K562 (cell line): ENCODE results near the gene CCL24. TPM values are rescaled to one million over a fixed set of nuclear protein-coding genes. Genes with fewer than 3 reads are reported as not detected.

Experiments used
- ATAC-seq: fragments of 200-7000 bp; cut with Tn5 transposase; 3 replicates; pipeline ENCODE4 v1.9.1; 2020; ENCODE audit warnings: moderate library complexity
- BruUV-seq: library from RNA; stranded (reverse); fragments of 400-500 nt; replicated peaks from 2 replicates; lab custom pipeline; 2021; lab: Mats Ljungman, UMichigan
- CTCF ChIA-PET: fragments of 300-600 bp; formaldehyde crosslinking; extraction: SDS; loops from one replicate; lab custom pipeline; 2021; ENCODE audit warnings: low intra/inter-chr PET ratio; lab: Yijun Ruan, JAX
- POLR2A ChIA-PET: fragments of 300-600, 350-650 bp; sonication (Branson Sonifier 250); formaldehyde crosslinking; extraction: SDS; loops from one replicate; lab custom pipeline; 2021; ENCODE audit warnings: antibody characterized with exemption, inconsistent platforms; lab: Yijun Ruan, JAX
- DNase-seq, 4 experiments: peaks; one replicate each; pipeline versions ENCODE4 v3.0.0 to v3.0.0-alpha.2; 2011 to 2018; ENCODE audit warnings: low spot score in 3 of 4, mixed read lengths in 3 of 4; ENCODE audit errors: extremely low read depth in 1 of 4
- FAIRE-seq: peaks from 2 replicates; lab custom pipeline; 2011; peaks lifted over from hg19 to GRCh38; lab: Jason Lieb, UNC
- H2AFZ ChIP-seq: 2 replicates; pipeline ENCODE4 v1.6.0; 2011; ENCODE audit warnings: low read depth, low read length, control low read depth, inconsistent platforms
- H3K27ac ChIP-seq: fragments of 200-600 bp; 3 replicates; pipeline ENCODE4 v1.8.0; 2011; ENCODE audit warnings: low read depth, mild to moderate bottlenecking, control low read depth, inconsistent platforms, low read length, moderate library complexity, mixed read lengths; ENCODE audit errors: extremely low read depth
- H3K27me3 ChIP-seq, 2 experiments: fragments of 300-600 bp in 1 of 2; 2 replicates in 1 of 2; 3 replicates in 1 of 2; pipeline versions ENCODE4 v1.6.0 to v1.8.0; 2011; ENCODE audit warnings: inconsistent platforms in 2 of 2, low read length in 2 of 2, mild to moderate bottlenecking in 1 of 2, mixed read lengths in 1 of 2, moderate library complexity in 1 of 2; ENCODE audit not compliant: control insufficient read depth in 2 of 2, insufficient read depth in 2 of 2
- H3K36me3 ChIP-seq: fragments of 300-600 bp; 3 replicates; pipeline ENCODE4 v1.8.0; 2011; ENCODE audit warnings: mild to moderate bottlenecking, low read length, inconsistent platforms; ENCODE audit not compliant: control insufficient read depth, insufficient read depth
- H3K4me1 ChIP-seq, 2 experiments: fragments of 200-600 bp in 1 of 2; replicated peaks in 1 of 2; 2 replicates in 1 of 2; 3 replicates in 1 of 2; pipeline versions ENCODE4 v1.5.1 to v1.8.0; 2011; ENCODE audit warnings: inconsistent platforms in 2 of 2, low read length in 2 of 2, mild to moderate bottlenecking in 1 of 2, mixed read lengths in 1 of 2, moderate library complexity in 1 of 2; ENCODE audit not compliant: control insufficient read depth in 2 of 2, insufficient read depth in 2 of 2
- H3K4me2 ChIP-seq: 2 replicates; pipeline ENCODE4 v1.6.1; 2011; ENCODE audit warnings: low read length, control low read depth, inconsistent platforms, mixed read lengths; ENCODE audit not compliant: insufficient read depth
- H3K4me3 ChIP-seq: fragments of 200-600 bp; sonication (generic), shearing (Covaris generic); 2 replicates; pipeline ENCODE4 v1.5.1; 2016; ENCODE audit warnings: control low read depth, inconsistent platforms
- H3K79me2 ChIP-seq: fragments of 200-600 bp; 3 replicates; pipeline ENCODE4 v1.8.0; 2011; ENCODE audit warnings: low read length, inconsistent platforms; ENCODE audit not compliant: control insufficient read depth, insufficient read depth
- H3K9ac ChIP-seq, 2 experiments: 2 replicates each; pipeline versions ENCODE4 v1.6.0 to v1.6.1; 2011; ENCODE audit warnings: low read depth in 2 of 2, low read length in 2 of 2, control low read depth in 1 of 2, inconsistent platforms in 1 of 2, mild to moderate bottlenecking in 1 of 2, mixed read lengths in 1 of 2; ENCODE audit not compliant: insufficient read depth in 1 of 2
- H3K9me1 ChIP-seq: one replicate; pipeline ENCODE4 v1.6.0; 2011; ENCODE audit warnings: inconsistent platforms, mild to moderate bottlenecking, low read length, moderate library complexity; ENCODE audit not compliant: control insufficient read depth, insufficient read depth
- H3K9me3 ChIP-seq: replicated peaks from 2 replicates; pipeline ENCODE4 v1.5.1; 2011; ENCODE audit warnings: low read depth, low read length, inconsistent platforms; ENCODE audit not compliant: control insufficient read depth, insufficient read depth
- H4K20me1 ChIP-seq: replicated peaks from 2 replicates; pipeline ENCODE4 v1.6.1; 2011; ENCODE audit warnings: low read length, inconsistent platforms, mixed read lengths; ENCODE audit not compliant: control insufficient read depth, insufficient read depth
- ATF7 ChIP-seq: fragments of 450-650 bp; IDR thresholded peaks from 2 replicates; pipeline ENCODE4 v1.7.1; 2014; ENCODE audit warnings: mild to moderate bottlenecking, moderate library complexity
- CBX1 ChIP-seq: sonication (generic); IDR thresholded peaks from 2 replicates; pipeline ENCODE4 v1.6.1; 2016; ENCODE audit warnings: antibody characterized with exemption, low read depth, mild to moderate bottlenecking
- FOXK2 ChIP-seq, 2 experiments: fragments of 450-650 bp; IDR thresholded peaks in 1 of 2; conservative IDR thresholded peaks in 1 of 2; 2 replicates each; pipeline ENCODE4 v1.6.1; 2016; ENCODE audit warnings: low read depth in 2 of 2, mild to moderate bottlenecking in 1 of 2
- GATA2 ChIP-seq: sonication (generic); formaldehyde crosslinking; IDR thresholded peaks from 2 replicates; pipeline ENCODE4 v1.4.0; 2020; ENCODE audit warnings: mild to moderate bottlenecking, missing genetic modification reagents
- ILF3 ChIP-seq: fragments of 450-650 bp; IDR thresholded peaks from 2 replicates; pipeline ENCODE4 v1.6.1; 2018; ENCODE audit warnings: antibody characterized with exemption, mild to moderate bottlenecking, moderate library complexity, borderline replicate concordance
- MEIS2 ChIP-seq: fragments of 450-650 bp; IDR thresholded peaks from 2 replicates; pipeline ENCODE4 v1.6.1; 2014; ENCODE audit warnings: mild to moderate bottlenecking; ENCODE audit not compliant: partially characterized antibody
- MYNN ChIP-seq, 2 experiments: sonication (generic); formaldehyde crosslinking in 1 of 2; IDR thresholded peaks; 2 replicates each; pipeline versions ENCODE4 v1.5.0 to v1.6.1; 2016 to 2020; ENCODE audit warnings: antibody characterized with exemption in 1 of 2, missing genetic modification reagents in 1 of 2
- PCBP2 ChIP-seq: fragments of 200-400 bp; formaldehyde crosslinking; IDR thresholded peaks from 2 replicates; pipeline ENCODE4 v1.6.1; 2018; ENCODE audit warnings: low read length, low read depth, mild to moderate bottlenecking, moderate library complexity; ENCODE audit not compliant: poor library complexity, severe bottlenecking
- POLR2A ChIP-seq: fragments of 450-650 bp; conservative IDR thresholded peaks from 2 replicates; pipeline ENCODE4 v1.6.1; 2016
- RB1 ChIP-seq: fragments of 450-650 bp; IDR thresholded peaks from 2 replicates; pipeline ENCODE4 v1.6.1; 2017; ENCODE audit warnings: low read depth, mild to moderate bottlenecking
- WHSC1 ChIP-seq: IDR thresholded peaks from one replicate; pipeline ENCODE4 v1.6.1; 2012; ENCODE audit warnings: low read length, control low read depth, inconsistent platforms
- ZEB2 ChIP-seq: fragments of 450-650 bp; IDR thresholded peaks from 2 replicates; pipeline ENCODE4 v1.6.1; 2016
- ZNF174 ChIP-seq: fragments of 250-450 bp; sonication (Bioruptor Pico); IDR thresholded peaks from 2 replicates; pipeline ENCODE4 v1.4.0; 2020; ENCODE audit warnings: mild to moderate bottlenecking
- ZNF766 ChIP-seq: fragments of 200-800 bp; sonication (Bioruptor generic); conservative IDR thresholded peaks from 2 replicates; pipeline ENCODE4 v1.6.1; 2016; ENCODE audit warnings: missing genetic modification characterization, missing compliant biosample characterization
- WGBS: fragments of 100-300 bp; shearing (Covaris generic); methylation state at CpG from one replicate; pipeline ENCODE4 v1.1.6; 2016; ENCODE audit warnings: low coverage, mixed read lengths; ENCODE audit not compliant: insufficient coverage; ENCODE audit errors: missing lambda C conversion rate; 5-methylcytosine and 5-hydroxymethylcytosine counted together
- in situ Hi-C: fragments of 300-500 bp; cut with MboI; formaldehyde crosslinking; loops from 4 replicates; pipeline ENCODE4 v1.15.0; 2018; ENCODE audit warnings: inconsistent platforms, mixed read lengths
- intact Hi-C: fragments of 100-400 bp; cut with micrococcal nuclease; formaldehyde crosslinking; loops from 2 replicates; pipeline ENCODE4 v1.14.2; 2022
- polyA plus RNA-seq, 8 experiments: library from polyadenylated mRNA; depleted of rRNA in 4 of 8; stranded (reverse) in 5 of 8; unstranded in 3 of 8; fragments of >200 nt; fragmentation: Nextera tagmentation in 2 of 8; fragmentation: Illumina TruSeq in 1 of 8; extraction: Ambion mirVana in 2 of 8; extraction: Trizol in 1 of 8; gene quantifications; 2 replicates each; pipeline versions ENCODE4 v1.2.1 to v1.2.3, GENCODE V29; 2011 to 2014; ENCODE audit warnings: inconsistent platforms in 1 of 8, missing spikeins in 1 of 8
- total RNA-seq, 7 experiments: library from RNA; depleted of rRNA in 6 of 7; stranded (reverse); fragments of >200 nt in 6 of 7; fragmentation: Illumina TruSeq in 2 of 7; extraction: Trizol in 2 of 7; gene quantifications; 2 replicates each; pipeline versions ENCODE4 v1.2.1 to v1.2.3, GENCODE V29; 2011 to 2021; ENCODE audit warnings: low replicate concordance in 1 of 7
- TF ChIP-seq, protein P1 (sequence below), 3 experiments: IDR thresholded peaks in 2 of 3; conservative IDR thresholded peaks in 1 of 3; 2 replicates each; pipeline ENCODE4 v1.5.1; 2011 to 2012; ENCODE audit warnings: low read length in 3 of 3, mild to moderate bottlenecking in 3 of 3, control low read depth in 2 of 3, improper control_type of control experiment in 1 of 3, inconsistent platforms in 1 of 3, low read depth in 1 of 3, mixed read lengths in 1 of 3, moderate library complexity in 1 of 3; ENCODE audit not compliant: insufficient read depth in 2 of 3
- TF ChIP-seq, protein P2 (sequence below): fragments of 250-450 bp; sonication (Bioruptor Pico); IDR thresholded peaks from 2 replicates; pipeline ENCODE4 v1.8.0; 2022; ENCODE audit warnings: inconsistent platforms, mild to moderate bottlenecking, moderate library complexity, borderline replicate concordance
- TF ChIP-seq, protein P3 (sequence below): fragments of 450-650 bp; formaldehyde crosslinking; IDR thresholded peaks from 2 replicates; pipeline ENCODE4 v1.4.0; 2020; ENCODE audit warnings: mild to moderate bottlenecking, moderate library complexity

CCL24 gene
- total and polyA plus RNA-seq, 9 of the 15 experiments (the other 6 are each of a cell fraction or from before 2014, with no cell fraction given): 0.45 to 3.6 (median 0.95) TPM; not detected in 1

DNA sequence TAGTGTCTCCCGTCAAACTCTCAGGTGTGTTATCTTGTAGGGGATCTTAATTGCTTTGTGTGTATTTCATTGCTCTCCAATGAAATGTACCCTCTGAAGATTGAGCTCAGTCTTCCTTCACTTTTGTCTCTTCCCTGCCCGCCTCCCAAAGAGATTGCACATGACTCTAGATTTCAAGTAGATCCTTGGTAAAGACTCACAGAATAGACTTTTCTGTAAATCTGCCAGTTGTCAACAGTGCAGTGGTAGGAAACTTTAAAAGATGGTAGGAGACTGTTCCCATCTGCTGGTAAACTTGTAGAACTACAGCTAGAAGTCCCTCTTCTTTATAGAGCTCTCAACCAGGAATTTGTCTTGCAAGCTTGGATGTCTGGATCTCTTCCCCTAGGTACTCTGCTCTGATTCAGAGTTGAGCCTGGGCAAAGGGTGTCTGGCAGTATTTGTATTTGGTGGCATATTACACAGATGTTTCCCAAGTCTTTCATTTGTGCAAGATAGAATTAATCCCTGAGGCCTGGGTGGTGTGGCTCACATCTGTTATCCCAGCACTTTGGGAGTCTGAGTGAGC, 51.2 kb downstream of the CCL24 start:
- ATAC-seq (peak; percentile 94), DNase-seq (peak; percentile 65 to 82 (median 68)), FAIRE-seq (peak; percentile 94)
- Histone ChIP-seq H3K4me1 (peaks cover 0 to 6% of the 10 kb centered on the region in 2 experiments; a peak in 3 of 5 replicates), H3K9ac (no peak overlapping the region), H3K4me3 (no peak overlapping the region), H4K20me1 (no peaks in the 10 kb centered on the region), H3K9me3 (no peaks in the 10 kb centered on the region), H2AFZ (peak overlapping the region; percentile 14; the same call in 1 of the 2 replicates), H3K27ac (no peak overlapping the region), H3K27me3 (no peaks in the 10 kb centered on the region), H3K36me3 (no peaks in the 10 kb centered on the region), H3K9me1 (no peaks in the 10 kb centered on the region), H3K79me2 (no peaks in the 10 kb centered on the region), H3K4me2 (no peak overlapping the region)
- WGBS: 5% methylated on average over 2 of the region's 2 CpGs
- POLR2A ChIA-PET: interaction anchor here (0.6 to 1.6 kb wide), 6 partner anchors 9 to 297 kb away, joined by 3 to 5 read pairs (median 3); no protein-coding TSS in a partner anchor
- no TSS peak for BruUV-seq
- in situ Hi-C loops (loop anchor here (25.0 kb wide), 1 partner anchor 875 kb away; the partner anchor contains the start of gene POMZP3), intact Hi-C loops (loop anchor here (2.0 to 10.0 kb wide), 4 partner anchors 120 to 688 kb away; partner anchors contain the start of gene RCC1L)
- CTCF ChIA-PET: interaction anchor here (1.2 kb wide), 1 partner anchor 119 kb away, joined by 4 read pairs; no protein-coding TSS in a partner anchor
- TF ChIP-seq, protein P1, sequence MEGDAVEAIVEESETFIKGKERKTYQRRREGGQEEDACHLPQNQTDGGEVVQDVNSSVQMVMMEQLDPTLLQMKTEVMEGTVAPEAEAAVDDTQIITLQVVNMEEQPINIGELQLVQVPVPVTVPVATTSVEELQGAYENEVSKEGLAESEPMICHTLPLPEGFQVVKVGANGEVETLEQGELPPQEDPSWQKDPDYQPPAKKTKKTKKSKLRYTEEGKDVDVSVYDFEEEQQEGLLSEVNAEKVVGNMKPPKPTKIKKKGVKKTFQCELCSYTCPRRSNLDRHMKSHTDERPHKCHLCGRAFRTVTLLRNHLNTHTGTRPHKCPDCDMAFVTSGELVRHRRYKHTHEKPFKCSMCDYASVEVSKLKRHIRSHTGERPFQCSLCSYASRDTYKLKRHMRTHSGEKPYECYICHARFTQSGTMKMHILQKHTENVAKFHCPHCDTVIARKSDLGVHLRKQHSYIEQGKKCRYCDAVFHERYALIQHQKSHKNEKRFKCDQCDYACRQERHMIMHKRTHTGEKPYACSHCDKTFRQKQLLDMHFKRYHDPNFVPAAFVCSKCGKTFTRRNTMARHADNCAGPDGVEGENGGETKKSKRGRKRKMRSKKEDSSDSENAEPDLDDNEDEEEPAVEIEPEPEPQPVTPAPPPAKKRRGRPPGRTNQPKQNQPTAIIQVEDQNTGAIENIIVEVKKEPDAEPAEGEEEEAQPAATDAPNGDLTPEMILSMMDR (IDR thresholded peaks at IDR 0.05 in 2 of 3, conservative IDR thresholded peaks at IDR 0.05 in 1 of 3; ENCODE audit: insufficient read depth in 2 of 3, low read depth in 1 of 3, low read length in 3 of 3): peak; percentile 72 to 90 (median 86)
- 0 out of 2 replicates have a peak, but pooled peaks have one; percentile 26 for TF ChIP-seq ZNF174 (CRISPR knock-in tag)
- TF ChIP-seq WHSC1: no peak
- 0 out of 2 replicates have a peak, but pooled peaks have one; percentile 26 for TF ChIP-seq ATF7
- TF ChIP-seq ILF3: no peak
- peak; percentile 24; the same call in 1 of the 2 replicates for TF ChIP-seq ZNF766 (CRISPR knock-in tag)
- TF ChIP-seq ZEB2: 0 out of 2 replicates have a peak, but pooled peaks have one; percentile 55
- TF ChIP-seq, protein P2, sequence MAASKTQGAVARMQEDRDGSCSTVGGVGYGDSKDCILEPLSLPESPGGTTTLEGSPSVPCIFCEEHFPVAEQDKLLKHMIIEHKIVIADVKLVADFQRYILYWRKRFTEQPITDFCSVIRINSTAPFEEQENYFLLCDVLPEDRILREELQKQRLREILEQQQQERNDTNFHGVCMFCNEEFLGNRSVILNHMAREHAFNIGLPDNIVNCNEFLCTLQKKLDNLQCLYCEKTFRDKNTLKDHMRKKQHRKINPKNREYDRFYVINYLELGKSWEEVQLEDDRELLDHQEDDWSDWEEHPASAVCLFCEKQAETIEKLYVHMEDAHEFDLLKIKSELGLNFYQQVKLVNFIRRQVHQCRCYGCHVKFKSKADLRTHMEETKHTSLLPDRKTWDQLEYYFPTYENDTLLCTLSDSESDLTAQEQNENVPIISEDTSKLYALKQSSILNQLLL: no peak
- peak; percentile 69 for TF ChIP-seq MEIS2
- no peak for TF ChIP-seq CBX1
- no peak for TF ChIP-seq POLR2A
- TF ChIP-seq FOXK2 (conservative IDR thresholded peaks at IDR 0.05 in 1 of 2, IDR thresholded peaks at IDR 0.05 in 1 of 2; ENCODE audit: low read depth in 2 of 2): peak; percentile 66 to 77
- no peak for TF ChIP-seq PCBP2
- peak; percentile 86 for TF ChIP-seq GATA2
- TF ChIP-seq, protein P3, sequence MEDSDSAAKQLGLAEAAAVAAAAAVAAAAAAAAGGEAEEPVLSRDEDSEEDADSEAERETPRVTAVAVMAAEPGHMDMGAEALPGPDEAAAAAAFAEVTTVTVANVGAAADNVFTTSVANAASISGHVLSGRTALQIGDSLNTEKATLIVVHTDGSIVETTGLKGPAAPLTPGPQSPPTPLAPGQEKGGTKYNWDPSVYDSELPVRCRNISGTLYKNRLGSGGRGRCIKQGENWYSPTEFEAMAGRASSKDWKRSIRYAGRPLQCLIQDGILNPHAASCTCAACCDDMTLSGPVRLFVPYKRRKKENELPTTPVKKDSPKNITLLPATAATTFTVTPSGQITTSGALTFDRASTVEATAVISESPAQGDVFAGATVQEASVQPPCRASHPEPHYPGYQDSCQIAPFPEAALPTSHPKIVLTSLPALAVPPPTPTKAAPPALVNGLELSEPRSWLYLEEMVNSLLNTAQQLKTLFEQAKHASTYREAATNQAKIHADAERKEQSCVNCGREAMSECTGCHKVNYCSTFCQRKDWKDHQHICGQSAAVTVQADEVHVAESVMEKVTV (CRISPR knock-in tag): peak; percentile 95
- 0 out of 2 replicates have a peak, but pooled peaks have one; percentile 49 for TF ChIP-seq RB1
- no peak for TF ChIP-seq MYNN (IDR thresholded peaks at IDR 0.05)
- TF ChIP-seq MYNN (CRISPR knock-in tag; IDR thresholded peaks at IDR 0.05): no peak
